ENCODE data around the gene HEXB. TPM values are rescaled to one million over a fixed set of nuclear protein-coding genes. Genes with fewer than 3 reads are reported as not detected.

The HEXB gene
- total RNA-seq, 1 experiment from 2014 or later: 56.3 TPM

DNA sequence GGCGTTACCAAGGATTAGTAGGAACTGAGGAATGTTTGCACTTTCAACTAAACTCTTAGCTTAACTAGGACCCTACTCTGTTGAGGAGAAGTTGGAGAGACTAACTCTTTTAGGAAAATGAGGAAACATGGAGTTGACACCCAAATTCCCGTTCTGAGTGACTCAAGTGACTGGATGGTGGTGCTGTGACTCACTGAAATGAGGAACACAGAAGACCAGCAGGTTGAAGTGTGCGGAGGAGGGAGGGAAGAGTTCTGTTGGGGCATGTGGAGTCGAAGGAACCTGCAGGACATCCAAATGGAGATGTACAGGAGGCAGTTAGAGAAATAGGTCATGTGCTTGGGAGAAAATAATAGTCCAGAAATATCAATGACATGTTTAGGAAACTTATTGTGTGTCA, 8.2 kb downstream of the HEXB start:
- no peak for DNase-seq
- Histone ChIP-seq H3K23ac (ENCODE audit: insufficient read length, low read depth, low read length) (no peak overlapping the region), H4K91ac (ENCODE audit: insufficient read length, low read depth, low read length) (no peak overlapping the region), H3K23me2 (ENCODE audit: insufficient read length, low read depth, low read length, poor library complexity, severe bottlenecking) (no peaks in the 10 kb centered on the region), H2BK120ac (ENCODE audit: low read depth, low read length, poor library complexity, severe bottlenecking) (no peak overlapping the region), H2BK20ac (ENCODE audit: low read depth, low read length, poor library complexity, severe bottlenecking) (no peak overlapping the region), H3T11ph (ENCODE audit: low read length) (no peak overlapping the region), H3K9me3 (ENCODE audit: control insufficient read depth, low read depth, low read length) (no peaks in the 10 kb centered on the region), H3K4me2 (ENCODE audit: insufficient read depth, insufficient read length, low read length) (no peak overlapping the region), H3K4me1 (ENCODE audit: insufficient read depth, low read length) (no peaks in the 10 kb centered on the region), H2AK5ac (ENCODE audit: insufficient read length, low read length) (no peak overlapping the region), H3K79me1 (ENCODE audit: insufficient read depth, low read depth, low read length, poor library complexity, severe bottlenecking) (no peaks in the 10 kb centered on the region), H2BK5ac (ENCODE audit: insufficient read length, low read length) (no peak overlapping the region), H3K27ac (ENCODE audit: insufficient read length, low read depth, low read length) (no peak overlapping the region), H3K79me2 (ENCODE audit: insufficient read depth, low read length) (no peaks in the 10 kb centered on the region), H3K4ac (ENCODE audit: low read depth, low read length) (no peak overlapping the region), H3K9ac (ENCODE audit: extremely low read depth, insufficient read length, low read length) (no peak overlapping the region), H4K5ac (ENCODE audit: insufficient read length, low read depth, low read length) (no peak overlapping the region), H2BK15ac (ENCODE audit: low read depth, low read length) (no peak overlapping the region), H2AFZ (ENCODE audit: low read length) (no peak overlapping the region), H3K18ac (ENCODE audit: insufficient read length, low read depth, low read length) (no peak overlapping the region), H3K56ac (ENCODE audit: insufficient read length, low read depth, low read length) (no peak overlapping the region), H3K14ac (ENCODE audit: insufficient read depth, low read length) (no peak overlapping the region), H4K8ac (replicated peaks; ENCODE audit: insufficient read length, low read depth, low read length) (no peak overlapping the region), H4K20me1 (ENCODE audit: control insufficient read depth, insufficient read depth, insufficient read length) (no peaks in the 10 kb centered on the region), H3K27me3 (ENCODE audit: insufficient read depth, low read length) (no peaks in the 10 kb centered on the region), H2BK12ac (ENCODE audit: insufficient read length, low read depth, low read length) (no peak overlapping the region)
- peaks cover 4 to 46% (median 22%) of the 10 kb centered on the region in 3 experiments; a peak in 6 of 7 replicates for H3K36me3 Mint-ChIP-seq (ENCODE audit: insufficient read depth in 1 of 3, low read depth in 3 of 3)
- peak overlapping the region in 1 of 3 experiments; percentile 13; a peak in 2 of 7 replicates for H3K27ac Mint-ChIP-seq
- no peaks in the 10 kb centered on the region for H3K4me1 Mint-ChIP-seq
- H3K9me3 Mint-ChIP-seq: no peaks in the 10 kb centered on the region
- TF ChIP-seq CTCF (conservative IDR thresholded peaks at IDR 0.05): no peak
- no peaks in the 10 kb centered on the region for H3K27me3 Mint-ChIP-seq (ENCODE audit: low read depth)
- H3K4me3 Mint-ChIP-seq: no peak overlapping the region
- WGBS (ENCODE audit: extremely low coverage, insufficient read length, low lambda C conversion rate): no CpG with 5 or more reads among the region's 4 CpGs

Data from H9 (cell line).